Keratinocyte (primary cell): ENCODE results near the gene IL19.

ENCODE experiments used
- CTCF ChIP-seq, 3 experiments: IDR thresholded peaks in 1 of 3; conservative IDR thresholded peaks in 1 of 3; optimal IDR thresholded peaks in 1 of 3; 2 replicates in 2 of 3; 3 replicates in 1 of 3; pipeline versions ENCODE3 to v1.5.1; 2011; ENCODE audit warnings: low read length in 3 of 3, mild to moderate bottlenecking in 3 of 3, moderate library complexity in 2 of 3, control low read depth in 1 of 3, inconsistent platforms in 1 of 3; ENCODE audit not compliant: insufficient read depth in 2 of 3; ENCODE audit errors: extremely low read depth in 1 of 3
- EZH2 ChIP-seq: IDR thresholded peaks from one replicate; pipeline ENCODE4 v1.6.1; 2012; ENCODE audit warnings: inconsistent platforms, mild to moderate bottlenecking, low read length, moderate library complexity

DNA sequence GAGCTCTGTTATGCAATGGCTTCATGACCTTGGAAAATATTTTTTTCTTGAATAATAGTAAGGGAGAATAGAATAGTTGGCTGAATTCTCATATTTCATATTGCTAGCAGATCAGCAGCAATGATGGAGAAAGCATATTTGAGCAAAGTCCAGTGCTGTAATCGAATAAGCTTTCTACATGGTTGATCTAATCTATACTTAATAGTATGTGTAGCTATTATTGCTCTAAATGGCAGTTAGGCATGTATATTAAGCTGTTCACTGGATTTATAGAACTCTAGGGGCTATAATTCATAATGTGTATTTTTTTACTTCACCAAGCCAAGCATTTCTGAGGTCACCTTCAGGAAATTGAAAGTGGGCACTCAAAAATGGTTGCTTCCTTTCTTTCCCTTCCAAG is 10.0 kb upstream of the IL19 start:
- TF ChIP-seq EZH2 (no peak), CTCF (optimal IDR thresholded peaks at IDR 0.05 in 1 of 3, IDR thresholded peaks at IDR 0.05 in 1 of 3, conservative IDR thresholded peaks at IDR 0.05 in 1 of 3; ENCODE audit: extremely low read depth in 1 of 3, insufficient read depth in 2 of 3, low read length in 3 of 3) (no peak)
